Left lung (tissue), 10 donors: Measurements from ENCODE around the gene IWS1. TPM values are rescaled to one million over a fixed set of nuclear protein-coding genes. Genes with fewer than 3 reads are reported as not detected.
"Not testable (repeated sequence)": the region's sequence is repeated elsewhere in the genome, so short reads cannot be mapped to it uniquely, and the experiment has no call there.

Experiments
- ATAC-seq: fragments of 200-7000 bp; cut with Tn5 transposase; one replicate; pipeline ENCODE4 v1.9.1; 2020; ENCODE audit warnings: moderate library complexity
- DNase-seq, 4 donors: peaks; one replicate each; pipeline ENCODE4 v3.0.0-alpha.2; 2013 to 2020
- H3K27ac ChIP-seq, 2 donors: fragments of 200-600 bp; sonication (generic) in 1 of 2; one replicate each; pipeline versions ENCODE4 v1.5.0 to v1.8.0; 2020 to 2021
- H3K27me3 ChIP-seq, 2 donors: fragments of 200-600 bp; sonication (generic) in 1 of 2; one replicate each; pipeline versions ENCODE4 v1.5.0 to v1.8.0; 2020 to 2021
- H3K36me3 ChIP-seq, 2 donors: fragments of 200-600 bp; sonication (generic) in 1 of 2; one replicate each; pipeline versions ENCODE4 v1.5.0 to v1.8.0; 2020 to 2021
- H3K4me1 ChIP-seq, 2 donors: fragments of 200-600 bp; one replicate each; pipeline ENCODE4 v1.8.0; 2021
- H3K4me3 ChIP-seq, 2 donors: fragments of 200-600 bp; sonication (generic) in 1 of 2; one replicate each; pipeline versions ENCODE4 v1.5.0 to v1.8.0; 2020 to 2021; ENCODE audit warnings: mild to moderate bottlenecking in 1 of 2
- H3K9me3 ChIP-seq, 2 donors: fragments of 200-600 bp; sonication (generic) in 1 of 2; one replicate each; pipeline versions ENCODE4 v1.5.0 to v1.8.0; 2020 to 2021
- CTCF ChIP-seq, 2 donors: fragments of 200-600 bp; sonication (generic) in 1 of 2; IDR thresholded peaks; one replicate each; pipeline versions ENCODE4 v1.5.0 to v1.8.0; 2021; ENCODE audit warnings: antibody characterized with exemption in 2 of 2
- intact Hi-C, 2 donors: fragments of 100-400 bp; cut with DNase I; formaldehyde crosslinking; loops; one replicate each; pipeline versions ENCODE4 v1.11.2 to v1.14.2; 2022
- polyA plus RNA-seq, 6 donors: library from polyadenylated mRNA; unstranded; fragments of 120-200 nt; gene quantifications; one replicate each; pipeline ENCODE4 v1.2.1, GENCODE V29; 2013; ENCODE audit not compliant: insufficient read length in 6 of 6
- total RNA-seq, 2 donors: library from RNA; stranded (reverse); fragmentation: NEBNext Ultra II Directional; extraction: Animal tissue kit (Norgen Biotek cat#: 25700); gene quantifications; one replicate each; pipeline ENCODE4 v1.2.1, GENCODE V29; 2021
- donor health status: DM: no; HTN: yes; CAD: no.
- donor health status: DM: no; HTN: no; CAD: no.

Gene IWS1
- total and polyA plus RNA-seq, 8 donors = 37.2 to 72.9 (median 67.5) TPM

GRCh38 chr2:127573771-127574170 is 47.5 kb upstream of the IWS1 start:
- ATAC-seq (no peak), DNase-seq (no peak)
- intact Hi-C loops = no loop called here
- no peak overlapping the region for H3K27ac ChIP-seq
- H3K9me3 ChIP-seq = no peaks in the 10 kb centered on the region
- peaks cover 0 to 7% of the 10 kb centered on the region in 2 donors for H3K4me1 ChIP-seq
- H3K4me3 ChIP-seq = no peak overlapping the region
- H3K36me3 ChIP-seq = no peaks in the 10 kb centered on the region
- no peak for TF ChIP-seq CTCF (IDR thresholded peaks at IDR 0.05)
- no peaks in the 10 kb centered on the region for H3K27me3 ChIP-seq

- DNase-seq = no peak
- H3K9me3 ChIP-seq = no peaks in the 10 kb centered on the region
- no peak overlapping the region for H3K4me3 ChIP-seq
- intact Hi-C loops = no loop called here
- no peak overlapping the region for H3K27ac ChIP-seq
- no peaks in the 10 kb centered on the region for H3K36me3 ChIP-seq
- no peaks in the 10 kb centered on the region for H3K27me3 ChIP-seq
- no peak for TF ChIP-seq CTCF (IDR thresholded peaks at IDR 0.05)
- H3K4me1 ChIP-seq = peaks cover 0 to 7% of the 10 kb centered on the region in 2 donors
- ATAC-seq = no peak
Observed at GRCh38 chr2:127573298-127573697, 47.0 kb upstream of the IWS1 start.

GRCh38 chr2:127572841-127573240 is 46.6 kb upstream of the IWS1 start:
- Histone ChIP-seq H3K27ac (no peak overlapping the region), H3K9me3 (no peaks in the 10 kb centered on the region), H3K4me1 (peaks cover 0 to 7% of the 10 kb centered on the region in 2 donors), H3K36me3 (no peaks in the 10 kb centered on the region), H3K27me3 (no peaks in the 10 kb centered on the region), H3K4me3 (no peak overlapping the region)
- ATAC-seq (no peak), DNase-seq (no peak)
- no peak for TF ChIP-seq CTCF (IDR thresholded peaks at IDR 0.05)
- intact Hi-C loops = no loop called here

DNA sequence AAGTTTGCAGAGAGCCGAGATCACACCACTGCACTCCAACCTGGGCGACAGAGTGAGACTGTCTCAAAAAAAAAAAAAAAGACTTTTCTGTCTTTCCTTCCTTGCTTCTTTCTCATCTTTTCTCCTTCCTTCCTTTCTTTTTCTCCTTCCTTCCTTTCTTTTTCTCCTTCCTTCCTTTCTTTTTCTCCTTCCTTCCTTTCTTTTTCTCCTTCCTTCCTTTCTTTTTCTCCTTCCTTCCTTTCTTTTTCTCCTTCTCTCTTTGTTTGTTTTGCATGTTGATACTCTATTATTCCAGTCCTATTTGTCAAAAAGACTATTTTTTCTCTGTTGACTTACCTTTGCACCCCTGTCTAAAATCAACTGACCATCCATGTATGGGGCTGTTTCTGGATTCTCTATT is 46.1 kb upstream of the IWS1 start:
- H3K4me1 ChIP-seq, H3K27me3 ChIP-seq, H3K4me3 ChIP-seq, H3K9me3 ChIP-seq, H3K27ac ChIP-seq, DNase-seq, intact Hi-C loops, H3K36me3 ChIP-seq, ATAC-seq: not testable (repeated sequence)

GRCh38 chr2:127570282-127571250 is 44.3 kb upstream of the IWS1 start:
- no peak for DNase-seq
- Histone ChIP-seq H3K27ac (no peak overlapping the region), H3K4me3 (no peak overlapping the region), H3K9me3 (no peaks in the 10 kb centered on the region), H3K27me3 (no peaks in the 10 kb centered on the region), H3K36me3 (no peaks in the 10 kb centered on the region), H3K4me1 (peaks cover 0 to 4% of the 10 kb centered on the region in 2 donors)
- peak; percentile 26 for ATAC-seq
- TF ChIP-seq CTCF (IDR thresholded peaks at IDR 0.05) = no peak
- intact Hi-C loops = no loop called here
